Keratinocyte (primary cell): Measurements from ENCODE around the gene SPTBN4. TPM values are rescaled to one million over a fixed set of nuclear protein-coding genes. Genes with fewer than 3 reads are reported as not detected.
A peak's percentile ranks its signal among the peaks of the same experiment; 100 is the strongest.

ENCODE experiments used
- DNase-seq: peaks from one replicate; pipeline ENCODE4 v3.0.0-alpha.2; 2011; ENCODE audit warnings: low read depth, missing footprints, low spot score
- FAIRE-seq: peaks from 2 replicates; lab custom pipeline; 2011; peaks lifted over from hg19 to GRCh38; lab: Jason Lieb, UNC
- H2AFZ ChIP-seq: 2 replicates; pipeline ENCODE4 v1.6.0; 2012; ENCODE audit warnings: low read length, control low read depth, inconsistent platforms; ENCODE audit not compliant: control insufficient read depth
- H3K27ac ChIP-seq: 2 replicates; pipeline ENCODE4 v1.5.1; 2011; ENCODE audit warnings: low read length; ENCODE audit not compliant: control insufficient read depth, insufficient read depth
- H3K27me3 ChIP-seq: 3 replicates; pipeline ENCODE4 v1.6.0; 2011; ENCODE audit warnings: low read length; ENCODE audit not compliant: control insufficient read depth, insufficient read depth; ENCODE audit errors: extremely low read depth
- H3K36me3 ChIP-seq, 2 experiments: 2 replicates in 1 of 2; 3 replicates in 1 of 2; pipeline ENCODE4 v1.5.1; 2011; ENCODE audit warnings: low read length in 2 of 2, mild to moderate bottlenecking in 1 of 2; ENCODE audit not compliant: control insufficient read depth in 2 of 2, insufficient read depth in 2 of 2; ENCODE audit errors: extremely low read depth in 1 of 2
- H3K4me1 ChIP-seq: 3 replicates; pipeline ENCODE4 v1.5.1; 2011; ENCODE audit warnings: low read length; ENCODE audit not compliant: control insufficient read depth, insufficient read depth; ENCODE audit errors: extremely low read depth
- H3K4me2 ChIP-seq: 3 replicates; pipeline ENCODE4 v1.6.0; 2011; ENCODE audit warnings: low read depth, low read length; ENCODE audit not compliant: control insufficient read depth, insufficient read depth; ENCODE audit errors: extremely low read depth
- H3K4me3 ChIP-seq, 3 experiments: fragments of 200-600 bp in 1 of 3; sonication (generic) in 1 of 3; 2 replicates in 2 of 3; 3 replicates in 1 of 3; pipeline ENCODE4 v1.5.1; 2011 to 2016; ENCODE audit warnings: low read length in 3 of 3, mild to moderate bottlenecking in 3 of 3, control low read depth in 2 of 3, inconsistent platforms in 1 of 3, low read depth in 1 of 3, mixed read lengths in 1 of 3, mixed run types in 1 of 3, moderate library complexity in 1 of 3; ENCODE audit not compliant: control insufficient read depth in 2 of 3, insufficient read depth in 2 of 3; ENCODE audit errors: extremely low read depth in 1 of 3
- H3K79me2 ChIP-seq: 2 replicates; pipeline ENCODE4 v1.6.0; 2012; ENCODE audit warnings: low read length; ENCODE audit not compliant: control insufficient read depth, insufficient read depth
- H3K9ac ChIP-seq: 3 replicates; pipeline ENCODE4 v1.6.0; 2011; ENCODE audit warnings: low read length; ENCODE audit not compliant: control insufficient read depth, insufficient read depth; ENCODE audit errors: extremely low read depth
- H3K9me1 ChIP-seq: 3 replicates; pipeline ENCODE4 v1.6.0; 2011; ENCODE audit warnings: low read length; ENCODE audit not compliant: control insufficient read depth, insufficient read depth; ENCODE audit errors: extremely low read depth
- H3K9me3 ChIP-seq: 2 replicates; pipeline ENCODE4 v1.5.1; 2012; ENCODE audit warnings: low read depth, low read length; ENCODE audit not compliant: control insufficient read depth
- H4K20me1 ChIP-seq: 3 replicates; pipeline ENCODE4 v1.6.0; 2011; ENCODE audit warnings: low read length; ENCODE audit not compliant: control insufficient read depth, insufficient read depth; ENCODE audit errors: extremely low read depth
- CTCF ChIP-seq, 3 experiments: IDR thresholded peaks in 1 of 3; conservative IDR thresholded peaks in 1 of 3; optimal IDR thresholded peaks in 1 of 3; 2 replicates in 2 of 3; 3 replicates in 1 of 3; pipeline versions ENCODE3 to v1.5.1; 2011; ENCODE audit warnings: low read length in 3 of 3, mild to moderate bottlenecking in 3 of 3, moderate library complexity in 2 of 3, control low read depth in 1 of 3, inconsistent platforms in 1 of 3; ENCODE audit not compliant: insufficient read depth in 2 of 3; ENCODE audit errors: extremely low read depth in 1 of 3
- EZH2 ChIP-seq: IDR thresholded peaks from one replicate; pipeline ENCODE4 v1.6.1; 2012; ENCODE audit warnings: inconsistent platforms, mild to moderate bottlenecking, low read length, moderate library complexity
- dilution Hi-C: fragments of 300-500 bp; cut with MboI; formaldehyde crosslinking; loops from one replicate; pipeline ENCODE4 v1.7.0; 2020; ENCODE audit warnings: low sequenced_read_pairs; ENCODE audit not compliant: extremely low pct_ligation_motif_present
- polyA plus RNA-seq, 5 experiments: library from polyadenylated mRNA; depleted of rRNA in 3 of 5; stranded (reverse) in 3 of 5; stranded (forward) in 1 of 5; unstranded in 1 of 5; fragments of >200 nt; gene quantifications; 1 replicate in 1 of 5; 2 replicates in 3 of 5; 3 replicates in 1 of 5; pipeline versions ENCODE4 v1.2.1 to v1.2.3, GENCODE V29; 2011 to 2012; ENCODE audit warnings: missing spikeins in 2 of 5, low read depth in 1 of 5, low replicate concordance in 1 of 5

SPTBN4 gene
- polyA plus RNA-seq, 1 donor (not counting 4 experiments of a cell fraction or from before 2014, with no cell fraction given) = 0.17 TPM

- TF ChIP-seq EZH2 (no peak), CTCF (optimal IDR thresholded peaks at IDR 0.05 in 1 of 3, IDR thresholded peaks at IDR 0.05 in 1 of 3, conservative IDR thresholded peaks at IDR 0.05 in 1 of 3; ENCODE audit: extremely low read depth in 1 of 3, insufficient read depth in 2 of 3, low read length in 3 of 3) (no peak)
- Histone ChIP-seq H3K27me3 (no peaks in the 10 kb centered on the region), H3K36me3 (peaks cover 5 to 8% of the 10 kb centered on the region in 2 experiments), H3K4me2 (peak overlapping the region; percentile 92), H3K9me1 (no peaks in the 10 kb centered on the region), H3K4me3 (peak overlapping the region; percentile 58 to 90 (median 83)), H3K4me1 (peaks cover 40% of the 10 kb centered on the region), H2AFZ (peak overlapping the region; percentile 82), H3K79me2 (peaks cover 17% of the 10 kb centered on the region), H3K9me3 (no peaks in the 10 kb centered on the region), H3K9ac (peak overlapping the region; percentile 84), H3K27ac (peak overlapping the region; percentile 91), H4K20me1 (no peaks in the 10 kb centered on the region)
- FAIRE-seq = peak; percentile 63
- dilution Hi-C loops = no loop called here
- DNase-seq = no peak
Measured at GRCh38 chr19:40613690-40614621, 147.2 kb downstream of the SPTBN4 start.

GRCh38 chr19:40614622-40615411 lies 148.0 kb downstream of the SPTBN4 start:
- H3K9ac ChIP-seq = peak overlapping the region; percentile 84
- H3K9me3 ChIP-seq = no peaks in the 10 kb centered on the region
- H3K4me2 ChIP-seq = peak overlapping the region; percentile 92
- H3K79me2 ChIP-seq = peaks cover 17% of the 10 kb centered on the region
- H2AFZ ChIP-seq = peak overlapping the region; percentile 40
- dilution Hi-C loops = no loop called here
- peaks cover 36% of the 10 kb centered on the region for H3K4me1 ChIP-seq
- FAIRE-seq (peak; percentile 95), DNase-seq (no peak)
- peak overlapping the region; percentile 91 for H3K27ac ChIP-seq
- H3K4me3 ChIP-seq = peak overlapping the region; percentile 58 to 90 (median 83)
- TF ChIP-seq CTCF (optimal IDR thresholded peaks at IDR 0.05 in 1 of 3, IDR thresholded peaks at IDR 0.05 in 1 of 3, conservative IDR thresholded peaks at IDR 0.05 in 1 of 3; ENCODE audit: extremely low read depth in 1 of 3, insufficient read depth in 2 of 3, low read length in 3 of 3) = no peak
- TF ChIP-seq EZH2 = no peak
- peaks cover 13 to 16% of the 10 kb centered on the region in 2 experiments for H3K36me3 ChIP-seq
- H4K20me1 ChIP-seq = no peaks in the 10 kb centered on the region
- H3K27me3 ChIP-seq = no peaks in the 10 kb centered on the region
- H3K9me1 ChIP-seq = no peaks in the 10 kb centered on the region
